Endothelial cell of umbilical vein (primary cell): ENCODE measurements around the gene PIGQ. TPM values are rescaled to one million over a fixed set of nuclear protein-coding genes. Genes with fewer than 3 reads are reported as not detected.

ENCODE experiments used
- BruUV-seq: library from RNA; stranded (reverse); fragments of 400-500 nt; replicated peaks from 2 replicates; lab custom pipeline; 2021; lab: Mats Ljungman, UMichigan
- CTCF ChIA-PET: fragments of 300-600, 350-600 bp; sonication (Branson Sonifier 250); formaldehyde crosslinking; loops from one replicate; lab custom pipeline; 2021; ENCODE audit warnings: antibody characterized with exemption, inconsistent platforms; lab: Charles Lee
- POLR2A ChIA-PET: fragments of 300-600, 350-600 bp; sonication (Branson Sonifier 250); formaldehyde crosslinking; loops from one replicate; lab custom pipeline; 2021; ENCODE audit warnings: antibody characterized with exemption, inconsistent platforms; lab: Charles Lee
- DNase-seq: peaks from one replicate; pipeline ENCODE4 v3.0.0-alpha.2; 2011; ENCODE audit warnings: low read depth, low spot score
- FAIRE-seq: peaks from 2 replicates; lab custom pipeline; 2011; peaks lifted over from hg19 to GRCh38; lab: Jason Lieb, UNC
- H2AFZ ChIP-seq: 2 replicates; pipeline ENCODE4 v1.6.0; 2012; ENCODE audit warnings: low read depth, low read length, control low read depth, inconsistent platforms
- H3K27ac ChIP-seq: 2 replicates; pipeline ENCODE4 v1.5.1; 2011; ENCODE audit warnings: low read depth, mild to moderate bottlenecking, control low read depth, low read length, moderate library complexity; ENCODE audit not compliant: insufficient read depth
- H3K27me3 ChIP-seq, 2 experiments: 2 replicates each; pipeline versions ENCODE4 v1.6.0 to v1.6.1; 2011; ENCODE audit warnings: low read length in 2 of 2, mixed read lengths in 1 of 2; ENCODE audit not compliant: control insufficient read depth in 2 of 2, insufficient read depth in 2 of 2
- H3K36me3 ChIP-seq, 2 experiments: 2 replicates in 1 of 2; 3 replicates in 1 of 2; pipeline ENCODE4 v1.5.1; 2011; ENCODE audit warnings: low read length in 2 of 2, mild to moderate bottlenecking in 1 of 2, moderate library complexity in 1 of 2; ENCODE audit not compliant: control insufficient read depth in 2 of 2, insufficient read depth in 2 of 2; ENCODE audit errors: extremely low read depth in 1 of 2
- H3K4me1 ChIP-seq: 3 replicates; pipeline ENCODE4 v1.5.1; 2011; ENCODE audit warnings: mild to moderate bottlenecking, low read length; ENCODE audit not compliant: control insufficient read depth, insufficient read depth; ENCODE audit errors: extremely low read depth
- H3K4me2 ChIP-seq: 2 replicates; pipeline ENCODE4 v1.6.1; 2011; ENCODE audit warnings: low read length, control low read depth, mixed read lengths; ENCODE audit not compliant: insufficient read depth
- H3K4me3 ChIP-seq, 3 experiments: fragments of 200-600 bp in 1 of 3; sonication (generic), shearing (Covaris generic) in 1 of 3; replicated peaks in 1 of 3; 2 replicates each; pipeline ENCODE4 v1.5.1; 2011 to 2016; ENCODE audit warnings: control low read depth in 3 of 3, low read length in 3 of 3, mild to moderate bottlenecking in 2 of 3, inconsistent platforms in 1 of 3, low read depth in 1 of 3, moderate library complexity in 1 of 3; ENCODE audit not compliant: insufficient read depth in 1 of 3
- H3K79me2 ChIP-seq: 2 replicates; pipeline ENCODE4 v1.6.0; 2012; ENCODE audit warnings: low read length, inconsistent platforms; ENCODE audit not compliant: control insufficient read depth, insufficient read depth
- H3K9ac ChIP-seq: replicated peaks from 2 replicates; pipeline ENCODE3; 2011; ENCODE audit warnings: low read length, control low read depth; ENCODE audit not compliant: insufficient read depth; ENCODE audit errors: extremely low read depth
- H3K9me1 ChIP-seq: replicated peaks from 3 replicates; pipeline ENCODE4 v1.6.0; 2011; ENCODE audit warnings: mild to moderate bottlenecking, low read length; ENCODE audit not compliant: control insufficient read depth, insufficient read depth; ENCODE audit errors: extremely low read depth
- H3K9me3 ChIP-seq: replicated peaks from 2 replicates; pipeline ENCODE4 v1.5.1; 2012; ENCODE audit warnings: low read length, inconsistent platforms; ENCODE audit not compliant: control insufficient read depth, insufficient read depth
- H4K20me1 ChIP-seq: replicated peaks from 2 replicates; pipeline ENCODE3; 2011; ENCODE audit warnings: mild to moderate bottlenecking, low read length; ENCODE audit not compliant: control insufficient read depth, insufficient read depth; ENCODE audit errors: extremely low read depth
- CTCF ChIP-seq, 2 donors: IDR thresholded peaks; 1 replicate in 1 of 2; 2 replicates in 1 of 2; pipeline ENCODE4 v1.5.1; 2011; ENCODE audit warnings: low read length in 2 of 2, mild to moderate bottlenecking in 2 of 2, moderate library complexity in 2 of 2, control low read depth in 1 of 2, inconsistent platforms in 1 of 2, low read depth in 1 of 2; ENCODE audit not compliant: insufficient read depth in 1 of 2; ENCODE audit errors: extremely low read depth in 1 of 2
- EZH2 ChIP-seq: IDR thresholded peaks from 2 replicates; pipeline ENCODE4 v1.6.1; 2012; ENCODE audit warnings: borderline replicate concordance, low read depth, mild to moderate bottlenecking, moderate library complexity, low read length, inconsistent platforms; ENCODE audit not compliant: severe bottlenecking
- FOS ChIP-seq: IDR thresholded peaks from 2 replicates; pipeline ENCODE4 v1.6.1; 2011; ENCODE audit warnings: mild to moderate bottlenecking, low read length, moderate library complexity, borderline replicate concordance; ENCODE audit not compliant: insufficient read depth
- GATA2 ChIP-seq: IDR thresholded peaks from 2 replicates; pipeline ENCODE4 v1.7.0; 2011; ENCODE audit warnings: low read depth, mild to moderate bottlenecking, moderate library complexity, mixed read lengths, low read length; ENCODE audit not compliant: insufficient read length, insufficient read depth
- JUN ChIP-seq: IDR thresholded peaks from 2 replicates; pipeline ENCODE4 v1.6.1; 2011; ENCODE audit warnings: borderline replicate concordance, low read depth; ENCODE audit not compliant: insufficient read length, insufficient read depth
- MAX ChIP-seq: IDR thresholded peaks from 2 replicates; pipeline ENCODE4 v1.6.1; 2011; ENCODE audit not compliant: insufficient read depth, insufficient read length
- MYC ChIP-seq: IDR thresholded peaks from one replicate; pipeline ENCODE4 v1.6.1; 2011; ENCODE audit warnings: mild to moderate bottlenecking, low read depth, low read length
- POLR2A ChIP-seq: IDR thresholded peaks from 2 replicates; pipeline ENCODE4 v1.6.1; 2012; ENCODE audit warnings: low read depth, mild to moderate bottlenecking, control low read depth, low read length
- POLR2AphosphoS5 ChIP-seq: IDR thresholded peaks from 2 replicates; pipeline ENCODE4 v1.6.1; 2012; ENCODE audit warnings: low read depth, mild to moderate bottlenecking, control low read depth, low read length, moderate library complexity; ENCODE audit not compliant: insufficient read depth
- dilution Hi-C: fragments of 300-500 bp; cut with MboI; formaldehyde crosslinking; loops from one replicate; pipeline ENCODE4 v1.15.0; 2019; ENCODE audit warnings: low sequenced_read_pairs; ENCODE audit not compliant: extremely low pct_ligation_motif_present
- intact Hi-C: fragments of 100-400 bp; cut with micrococcal nuclease; formaldehyde crosslinking; loops from one replicate; pipeline ENCODE4 v1.10.0; 2022
- polyA plus RNA-seq, 4 experiments: library from polyadenylated mRNA; depleted of rRNA in 3 of 4; stranded (reverse) in 3 of 4; unstranded in 1 of 4; fragments of >200 nt; gene quantifications; 2 replicates each; pipeline versions ENCODE4 v1.2.1 to v1.2.3, GENCODE V29; 2011 to 2012; ENCODE audit warnings: missing spikeins in 1 of 4
- total RNA-seq: library from RNA; stranded (reverse); gene quantifications from 2 replicates; pipeline ENCODE4 v1.2.3, GENCODE V29; 2021

Gene PIGQ
- total and polyA plus RNA-seq, 2 donors (not counting 3 experiments of a cell fraction or from before 2014, with no cell fraction given): 66.9 to 67.7 TPM

- Histone ChIP-seq H3K36me3 (no peaks in the 10 kb centered on the region), H3K4me3 (no peak overlapping the region), H3K27me3 (no peaks in the 10 kb centered on the region), H3K9ac (no peak overlapping the region), H3K4me1 (peaks cover 8% of the 10 kb centered on the region), H4K20me1 (no peaks in the 10 kb centered on the region), H3K9me1 (no peaks in the 10 kb centered on the region), H2AFZ (no peak overlapping the region), H3K27ac (no peak overlapping the region), H3K4me2 (no peak overlapping the region), H3K79me2 (peaks cover 4% of the 10 kb centered on the region), H3K9me3 (no peaks in the 10 kb centered on the region)
- no peak for TF ChIP-seq GATA2
- no peak for TF ChIP-seq EZH2
- no peak for TF ChIP-seq FOS
- TF ChIP-seq MAX: no peak
- BruUV-seq: no TSS peak
- FAIRE-seq: no peak
- intact Hi-C loops: no loop called here
- ChIA-PET CTCF (no interaction called here), POLR2A (no interaction called here)
- no peak for DNase-seq
- dilution Hi-C loops: no loop called here
Measured at GRCh38 chr16:583815-584591, 14.2 kb downstream of the PIGQ start.

- no peak for FAIRE-seq
- Histone ChIP-seq H4K20me1 (no peaks in the 10 kb centered on the region), H2AFZ (no peak overlapping the region), H3K9me3 (no peaks in the 10 kb centered on the region), H3K4me3 (no peak overlapping the region), H3K36me3 (no peaks in the 10 kb centered on the region), H3K27me3 (no peaks in the 10 kb centered on the region), H3K9ac (no peak overlapping the region), H3K79me2 (peaks cover 4% of the 10 kb centered on the region), H3K27ac (no peak overlapping the region), H3K4me1 (peaks cover 8% of the 10 kb centered on the region), H3K9me1 (no peaks in the 10 kb centered on the region), H3K4me2 (no peak overlapping the region)
- dilution Hi-C loops (no loop called here), intact Hi-C loops (loop anchor here (5.0 kb wide), 1 partner anchor 193 kb away; no protein-coding TSS in a partner anchor)
- no peak for DNase-seq
- no peak for TF ChIP-seq POLR2AphosphoS5
- TF ChIP-seq EZH2: no peak
- TF ChIP-seq CTCF (IDR thresholded peaks at IDR 0.05; ENCODE audit: extremely low read depth in 1 of 2, insufficient read depth in 1 of 2, low read depth in 1 of 2, low read length in 2 of 2): no peak
- TF ChIP-seq MAX: no peak
- no peak for TF ChIP-seq MYC
- no peak for TF ChIP-seq JUN
- TF ChIP-seq POLR2A: no peak
- TF ChIP-seq GATA2: no peak
- TF ChIP-seq FOS: no peak
- POLR2A ChIA-PET: no interaction called here
- CTCF ChIA-PET: no interaction called here
- BruUV-seq: no TSS peak
Measured at GRCh38 chr16:585351-585750, 15.6 kb downstream of the PIGQ start.
